IPS DF 4.7 (cell line): ENCODE results near the gene LYPD3.

Experiments used
- DNase-seq: peaks from one replicate; pipeline ENCODE4 v3.0.0-alpha.2; 2013; ENCODE audit warnings: low spot score; ENCODE audit errors: extremely low read depth

The LYPD3 gene

DNA sequence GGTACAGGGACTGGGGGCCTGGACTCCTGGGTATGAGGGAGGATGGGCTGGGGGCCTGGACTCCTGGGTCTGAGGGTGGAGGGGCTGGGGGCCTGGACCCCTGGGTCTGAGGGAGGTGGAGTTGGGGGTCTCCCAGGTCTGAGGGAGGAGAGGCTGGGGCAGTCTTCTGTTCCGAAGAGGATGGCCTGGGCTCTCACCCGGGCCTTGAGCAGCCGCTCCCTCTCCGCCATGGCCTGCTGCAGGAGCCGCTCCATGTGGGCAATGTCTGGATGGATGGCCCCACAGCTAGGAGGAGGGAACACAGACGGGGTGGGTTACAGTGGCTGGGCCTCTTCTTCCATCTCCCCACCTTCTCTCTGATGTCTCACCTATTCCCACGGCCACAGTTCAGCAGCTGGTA, 21.0 kb upstream of the LYPD3 start:
- no peak for DNase-seq

DNA sequence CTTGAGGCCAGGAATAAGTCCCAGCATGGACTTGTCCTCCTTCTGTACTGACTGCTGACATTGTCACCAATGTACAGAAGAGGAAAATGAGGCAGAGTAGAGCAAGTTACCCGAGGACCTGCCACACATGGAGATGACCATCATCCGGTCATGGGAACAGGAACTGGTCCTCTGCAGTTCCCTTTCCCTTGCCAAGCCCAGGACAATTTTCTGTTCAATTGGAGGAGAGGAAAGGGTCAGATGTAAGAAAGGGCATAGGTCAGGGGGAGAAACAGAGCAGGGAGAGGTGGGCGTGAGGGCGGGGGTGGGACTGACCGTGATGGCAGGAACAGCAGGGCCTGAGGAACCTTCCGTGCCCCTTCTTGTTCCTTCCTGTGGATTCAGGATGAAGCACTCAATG, 20.5 kb upstream of the LYPD3 start:
- DNase-seq, result no peak

DNA sequence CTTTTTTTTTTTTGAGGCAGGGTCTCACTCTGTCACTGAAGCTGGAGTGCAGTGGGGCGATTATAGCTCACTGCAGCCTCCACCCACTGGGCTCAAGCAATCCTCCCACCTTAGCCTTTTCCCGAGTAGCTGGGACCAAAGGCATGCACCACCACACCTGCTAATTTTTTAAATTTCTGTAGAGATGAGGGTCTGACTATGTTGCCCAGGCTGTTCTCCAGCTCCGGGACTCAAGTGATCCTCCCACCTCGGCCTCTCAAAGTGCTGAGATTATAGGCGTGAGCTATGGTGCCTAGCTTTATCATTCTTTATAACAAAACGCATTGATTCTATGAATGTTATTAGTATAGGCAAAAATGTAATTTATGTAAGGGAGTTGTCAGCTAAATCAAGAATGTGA, 17.9 kb upstream of the LYPD3 start:
- no peak for DNase-seq

DNA sequence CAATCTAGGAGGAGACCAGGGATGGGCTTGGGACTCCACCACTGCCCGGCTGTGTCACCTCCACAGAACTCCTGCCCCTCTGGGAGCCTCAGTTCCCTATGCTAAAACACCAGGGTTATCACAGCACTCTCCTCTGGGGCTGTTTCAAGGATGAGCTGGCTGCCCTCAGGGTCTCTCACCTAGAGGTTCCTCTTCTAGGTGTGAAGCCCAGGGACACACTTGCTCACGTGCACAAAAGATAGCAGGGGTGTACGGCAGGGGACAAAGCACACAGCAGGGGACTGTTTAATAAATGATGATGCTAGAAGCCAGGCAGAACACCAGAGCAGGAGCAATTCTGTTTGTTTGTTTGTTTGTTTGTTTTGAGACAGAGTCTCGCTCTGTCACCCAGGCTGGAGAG, 16.8 kb upstream of the LYPD3 start:
- no peak for DNase-seq

DNA sequence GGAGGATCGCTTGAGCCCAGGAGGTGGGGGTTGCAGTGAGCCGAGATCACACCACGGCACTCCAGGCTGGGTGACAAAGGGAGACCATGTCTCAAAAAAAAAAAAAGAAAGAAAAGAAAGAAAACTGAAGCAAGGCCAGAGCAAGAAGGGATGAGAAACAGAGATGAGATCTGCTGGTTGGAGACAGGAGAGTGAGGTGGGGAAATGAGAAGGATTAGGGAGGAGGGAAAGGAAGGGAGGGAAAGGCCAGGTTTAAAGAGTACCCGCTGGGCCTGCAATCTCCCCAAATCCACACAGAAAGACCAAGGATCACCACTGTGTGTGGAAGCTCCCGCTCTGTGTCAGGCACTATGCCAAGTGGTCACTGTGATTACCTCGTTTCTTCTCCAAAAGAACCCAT, 16.3 kb upstream of the LYPD3 start:
- DNase-seq, result no peak

DNA sequence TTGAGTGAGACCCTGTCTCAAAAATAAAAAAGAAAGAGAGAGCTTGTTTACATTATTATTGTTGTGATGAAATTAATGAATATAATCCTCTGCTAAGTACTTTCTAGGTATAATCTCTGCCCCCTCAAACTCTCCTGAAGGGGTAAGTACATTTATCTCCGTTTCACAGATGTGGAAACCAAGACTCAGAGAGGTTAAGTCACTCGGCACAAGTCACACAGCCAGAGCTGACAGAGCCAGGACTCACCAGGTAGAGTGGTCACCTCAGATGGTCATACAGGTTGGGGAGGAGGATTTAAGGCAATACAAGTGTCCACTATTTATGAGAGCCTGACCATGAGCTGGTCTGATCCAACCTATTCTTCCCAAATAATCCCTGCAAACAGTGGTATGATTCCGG, 15.2 kb upstream of the LYPD3 start:
- DNase-seq, result no peak

DNA sequence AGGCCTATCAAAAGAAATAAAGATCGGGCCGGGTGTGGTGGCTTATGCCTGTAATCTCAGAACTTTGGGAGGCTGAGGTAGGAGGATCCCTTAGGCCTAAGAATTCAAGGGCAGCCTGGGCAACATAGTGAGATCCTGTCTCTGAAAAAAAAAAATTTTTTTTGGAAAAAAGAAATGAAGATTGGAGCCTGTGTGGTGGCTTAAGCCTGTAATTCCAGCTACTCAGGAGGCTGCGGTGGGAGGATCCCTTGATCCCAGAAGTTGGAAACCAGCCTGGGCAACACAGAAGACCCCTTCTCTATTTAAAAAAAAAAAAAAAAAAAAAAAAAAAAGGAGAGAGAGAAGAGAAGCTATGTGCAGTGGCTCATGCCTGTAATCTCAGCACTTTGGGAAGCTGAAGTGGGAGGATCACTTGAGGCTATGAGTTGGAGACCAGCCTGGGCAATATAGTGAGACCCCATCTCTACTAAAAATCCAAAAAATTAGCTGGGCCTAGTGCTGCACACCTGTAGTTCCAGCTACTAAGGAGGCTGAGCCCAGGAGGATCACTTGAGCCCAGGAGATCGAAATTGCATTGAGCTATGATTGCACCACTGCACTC, 14.7 kb upstream of the LYPD3 start:
- DNase-seq, result no peak

DNA sequence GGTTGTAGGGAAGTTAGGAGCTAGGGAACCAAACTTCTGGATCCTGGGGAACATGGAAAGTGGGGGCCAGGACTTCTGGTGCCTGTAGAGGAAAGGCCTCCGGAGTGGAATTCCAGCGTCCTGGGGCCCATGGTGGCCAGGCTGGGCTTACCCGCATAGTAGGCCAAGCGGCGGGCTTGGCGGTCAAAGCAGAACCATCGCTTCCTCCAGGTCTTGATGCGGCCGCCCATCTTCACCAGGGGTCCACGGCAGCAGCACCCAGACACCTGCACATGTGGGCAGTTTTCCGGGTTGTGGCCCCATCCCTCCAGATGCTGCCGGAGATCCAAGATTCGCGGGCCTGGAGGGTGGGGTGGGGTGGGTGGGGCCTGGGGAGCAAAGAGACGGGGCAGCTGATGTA, 13.8 kb upstream of the LYPD3 start:
- DNase-seq, result no peak

DNA sequence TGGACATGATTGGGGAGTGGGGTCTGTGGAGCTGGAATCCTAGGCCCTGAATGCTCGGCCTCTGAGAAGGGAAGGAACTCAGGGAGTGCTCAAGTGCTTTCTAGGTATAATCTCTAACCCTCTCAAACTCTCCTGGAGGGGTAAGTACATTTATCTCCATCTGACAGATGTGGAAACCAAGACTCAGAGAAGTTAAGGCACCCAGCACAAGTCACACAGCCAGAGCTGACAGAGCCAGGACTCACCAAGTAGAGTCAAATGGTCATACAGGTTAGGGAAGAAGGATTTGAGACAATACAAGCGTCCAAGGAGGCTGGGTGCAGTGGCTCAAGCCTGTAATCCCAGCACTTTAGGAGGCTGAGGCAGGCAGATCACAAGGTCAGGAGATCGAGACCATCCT, 12.9 kb upstream of the LYPD3 start:
- no peak for DNase-seq

DNA sequence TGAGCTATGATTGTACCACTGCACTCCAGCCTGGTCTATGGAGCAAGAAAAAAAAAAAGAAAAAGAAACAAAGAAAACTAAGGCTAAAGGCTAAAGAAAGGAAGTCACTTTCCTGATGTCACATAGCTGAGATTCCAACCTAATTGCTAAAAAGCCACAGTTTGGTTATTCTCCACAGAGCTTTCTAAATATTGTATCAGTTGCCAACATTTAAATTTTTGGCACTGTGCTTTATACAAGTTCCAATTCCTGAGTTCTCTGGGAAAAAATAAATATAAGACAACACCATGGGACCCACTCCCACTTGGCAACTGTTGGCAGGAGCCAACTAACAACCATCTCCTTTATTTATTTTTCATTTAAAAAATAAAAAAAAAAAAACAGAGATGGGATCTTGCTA, 11.2 kb upstream of the LYPD3 start:
- DNase-seq, result no peak

DNA sequence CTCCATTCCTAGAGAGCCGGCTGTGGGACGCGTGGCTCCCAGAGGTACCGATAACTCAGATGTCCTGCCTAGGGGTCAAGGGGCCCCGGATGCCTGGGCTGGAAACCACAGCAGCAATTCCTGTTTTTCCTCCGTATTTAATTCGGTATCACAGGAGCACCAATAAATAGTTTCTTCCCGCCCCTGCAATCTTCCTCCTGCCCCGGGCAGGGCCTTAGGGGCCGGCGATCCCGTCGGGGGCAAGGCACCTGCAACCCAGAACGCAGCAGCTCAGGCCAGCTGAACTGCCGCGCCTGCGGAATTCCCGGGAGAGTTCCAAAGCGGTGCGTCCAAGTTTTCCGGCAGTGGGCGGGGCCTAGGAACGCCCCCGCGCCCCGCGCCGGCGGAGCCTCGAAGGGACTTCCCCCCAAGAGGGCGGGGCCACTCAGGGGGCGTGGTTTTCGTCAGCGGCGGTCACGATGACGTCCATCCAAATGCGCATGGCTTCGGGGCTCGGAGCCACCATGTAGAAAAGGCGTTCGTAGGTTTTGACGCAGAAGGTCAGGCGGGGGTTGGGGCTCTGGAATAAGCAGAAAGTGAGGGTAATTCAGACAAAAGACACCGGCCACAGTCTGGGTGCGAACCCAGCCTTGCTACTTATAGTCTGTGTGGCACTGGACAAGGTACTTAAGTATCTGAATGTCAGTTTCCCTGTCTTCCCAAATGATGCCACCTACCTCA, 9.7 kb upstream of the LYPD3 start:
- no peak for DNase-seq

DNA sequence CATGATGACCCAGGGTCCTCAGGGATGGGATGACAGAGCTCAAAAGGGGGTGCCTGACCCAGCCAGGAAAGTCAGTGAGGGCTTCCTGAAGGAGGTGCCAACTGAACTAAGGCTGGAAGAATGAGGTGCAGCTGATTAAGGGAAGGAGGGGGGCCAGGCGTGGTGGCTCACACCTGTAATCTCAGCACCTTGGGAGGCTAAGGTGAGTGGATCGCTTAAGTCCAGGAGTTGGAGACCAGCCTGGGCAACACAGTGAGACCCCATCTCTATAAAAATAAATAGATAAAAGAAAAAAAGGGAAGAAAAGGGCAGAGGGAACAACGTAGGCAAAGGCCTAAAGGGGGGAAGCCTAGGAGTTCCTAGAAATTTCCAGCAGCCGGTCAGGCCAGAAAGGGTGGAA, 9.1 kb upstream of the LYPD3 start:
- DNase-seq, result no peak

DNA sequence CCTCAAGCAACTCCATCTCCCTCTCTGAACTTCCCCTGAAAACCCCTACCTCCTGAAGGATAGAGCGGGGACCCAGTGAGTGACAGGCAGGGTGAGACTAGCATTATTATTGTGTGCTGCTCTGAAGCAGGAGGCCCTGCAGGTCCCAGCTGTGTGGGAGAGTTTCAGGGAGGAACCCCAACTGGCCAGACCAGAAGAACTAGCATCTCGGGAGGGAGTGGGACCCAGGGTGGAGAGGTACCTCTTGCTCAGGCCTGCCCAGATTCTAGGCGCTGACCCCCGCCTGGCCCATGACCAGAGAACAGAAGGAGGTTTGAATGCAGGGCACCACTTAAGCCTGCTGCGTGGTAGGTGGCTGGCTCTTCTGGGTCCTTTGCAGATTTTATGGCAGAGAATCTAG, 5.7 kb upstream of the LYPD3 start:
- no peak for DNase-seq

DNA sequence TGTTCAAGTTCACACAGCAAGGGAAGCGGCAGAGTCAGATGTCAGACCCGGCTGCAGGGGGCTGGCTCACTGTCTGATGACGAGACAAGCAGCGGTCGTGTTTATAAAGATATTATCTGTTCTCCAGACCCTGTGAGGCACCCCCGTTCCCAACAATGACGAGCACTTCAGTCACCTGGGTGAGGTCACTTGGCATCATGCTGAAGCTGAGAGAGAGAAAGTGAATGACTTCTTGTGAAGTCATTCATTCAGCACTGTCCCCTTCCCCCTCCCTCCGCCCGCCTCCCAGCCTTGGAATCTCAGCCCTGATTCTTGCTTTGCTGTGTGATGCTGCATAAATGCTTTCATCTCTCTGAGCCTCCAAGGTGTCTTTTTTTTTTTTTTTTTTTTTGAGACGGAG, 4.9 kb upstream of the LYPD3 start:
- no peak for DNase-seq

DNA sequence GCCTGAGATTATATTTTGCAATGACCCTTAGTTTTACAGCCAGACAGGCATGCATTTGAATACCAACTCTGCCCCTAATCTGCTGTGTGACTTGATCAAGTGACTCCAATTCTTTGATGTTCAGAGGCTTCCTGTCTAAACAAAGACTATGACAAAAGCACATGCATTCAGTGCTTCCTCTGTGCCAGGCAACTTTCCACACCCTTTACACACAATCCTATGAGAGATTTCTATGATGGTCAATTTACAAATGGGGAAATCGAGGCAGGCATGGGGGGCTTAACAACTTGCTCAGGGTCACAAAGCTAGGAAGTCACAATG, 3.7 kb upstream of the LYPD3 start:
- DNase-seq, result no peak

DNA sequence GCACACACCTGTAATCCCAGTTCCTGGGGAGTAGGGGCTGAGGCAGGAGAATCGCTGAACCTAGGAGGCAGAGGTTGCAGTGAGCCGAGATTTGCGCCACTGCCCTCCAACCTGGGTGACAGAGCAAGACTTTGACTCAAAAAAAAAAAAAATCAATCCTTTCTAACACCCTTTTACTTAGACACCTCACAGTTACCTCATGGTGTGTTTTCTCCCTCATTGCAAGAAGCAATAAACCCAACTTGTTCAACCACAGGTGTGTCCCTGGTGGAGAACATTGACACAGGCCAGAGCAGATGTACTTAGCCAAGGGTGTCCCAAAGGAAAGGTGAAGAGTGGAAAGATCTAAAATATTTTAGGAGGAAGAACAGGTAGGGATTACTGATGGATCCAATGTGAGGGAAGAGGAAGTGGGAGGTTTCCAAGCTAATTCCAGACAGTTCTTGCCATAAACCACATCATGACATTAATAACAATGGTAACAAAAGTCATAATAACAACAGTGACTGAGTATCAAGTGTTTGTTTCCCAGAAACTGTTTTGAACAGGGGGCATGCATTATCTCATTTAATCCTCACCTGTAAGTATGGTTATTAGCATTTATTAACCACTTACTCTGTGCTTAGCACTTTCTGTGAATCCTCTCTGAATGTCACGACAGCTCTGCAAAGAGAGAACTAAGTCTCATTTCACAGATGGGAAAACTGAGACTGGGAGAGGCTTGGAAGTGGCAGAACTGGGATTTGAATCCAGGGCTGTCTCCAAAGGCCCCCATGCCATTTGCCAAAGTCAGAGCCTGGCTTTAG, 3.1 kb upstream of the LYPD3 start:
- no peak for DNase-seq

DNA sequence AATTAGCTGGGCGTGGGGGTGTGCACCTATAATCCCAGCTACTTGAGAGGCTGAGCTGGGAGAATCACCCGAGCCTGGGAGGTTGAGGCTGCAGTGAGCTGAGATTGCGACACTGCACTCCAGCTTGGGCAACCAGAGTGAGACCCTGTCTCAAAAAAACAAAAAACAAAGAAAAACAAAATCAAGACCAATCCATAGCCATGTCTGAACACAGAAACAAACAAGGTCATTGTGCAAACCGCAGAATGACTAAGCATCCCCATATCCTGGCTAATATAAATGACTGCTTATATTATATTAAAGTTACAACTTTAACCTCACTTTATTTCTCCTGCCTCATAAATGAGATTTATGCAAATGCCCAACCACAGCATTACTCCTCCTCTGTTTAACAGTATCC, 2.3 kb upstream of the LYPD3 start:
- no peak for DNase-seq

DNA sequence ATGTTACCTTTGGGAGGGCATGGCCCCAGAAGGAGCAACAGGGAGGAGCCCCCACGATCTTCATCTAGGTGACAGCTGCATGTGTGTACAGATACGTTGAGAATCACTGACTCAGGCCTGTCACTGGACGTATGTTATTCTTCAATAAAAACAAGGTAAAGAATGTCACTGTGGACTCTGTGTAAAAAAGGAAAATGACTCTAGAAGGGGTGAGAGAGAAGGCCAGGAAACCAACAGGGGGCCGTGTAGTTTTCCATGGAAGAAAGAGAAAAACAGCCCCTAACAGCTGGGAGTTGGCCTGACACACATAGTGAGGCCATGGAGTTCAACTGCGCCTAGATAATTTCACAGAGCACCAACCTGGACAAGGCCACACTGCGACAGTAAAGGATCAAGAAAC, 1.9 kb upstream of the LYPD3 start:
- no peak for DNase-seq

DNA sequence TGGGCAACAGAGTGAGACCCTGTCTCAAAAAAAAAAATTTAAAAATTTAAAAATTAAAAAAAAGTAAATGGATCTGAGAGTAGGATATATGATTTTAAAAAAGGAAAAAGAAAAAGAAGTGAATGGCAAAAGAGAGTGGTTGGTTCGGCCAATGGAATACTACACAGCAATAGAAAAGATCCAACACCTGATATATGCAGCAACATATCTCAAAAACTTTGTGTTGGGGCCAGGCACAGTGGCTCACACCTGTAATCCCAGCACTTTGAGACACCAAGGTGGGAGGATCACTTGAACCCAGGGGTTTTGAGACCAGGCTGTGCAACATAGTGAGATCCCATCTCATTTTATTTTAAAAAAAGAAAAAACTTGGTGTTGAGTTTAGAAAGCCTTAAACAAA, 1.4 kb upstream of the LYPD3 start:
- no peak for DNase-seq

DNA sequence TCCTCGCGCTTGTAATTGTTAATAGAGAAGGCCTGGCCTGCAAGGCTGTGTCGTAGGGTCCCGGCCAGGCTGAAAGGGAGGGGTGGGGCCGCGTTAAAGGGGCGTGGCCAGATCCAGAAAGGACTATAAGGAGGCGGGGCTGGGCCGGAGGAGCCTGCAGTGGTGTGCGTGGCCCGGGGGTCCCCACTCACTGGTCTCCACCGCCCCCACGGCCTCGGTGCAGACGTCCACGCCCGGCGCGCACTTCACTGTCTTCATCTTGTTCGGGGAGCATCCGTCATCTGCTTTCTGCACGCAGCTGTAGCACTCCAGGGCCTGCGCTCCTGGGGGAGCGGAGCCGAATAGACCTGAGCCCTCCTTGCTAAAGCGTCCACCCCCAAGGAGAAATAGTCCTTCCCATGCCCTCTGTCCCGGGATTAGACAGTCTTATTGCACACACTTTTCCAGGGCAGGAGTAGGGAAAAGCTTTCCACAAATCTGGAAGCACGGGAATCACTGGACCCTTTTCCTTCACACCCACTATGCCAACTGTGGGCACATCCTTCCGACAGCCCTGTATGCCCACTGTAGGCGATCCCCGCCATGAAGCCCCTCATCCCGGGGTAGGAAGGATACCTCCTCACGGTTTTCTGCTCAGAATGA, 1.2 kb downstream of the LYPD3 start:
- no peak for DNase-seq

DNA sequence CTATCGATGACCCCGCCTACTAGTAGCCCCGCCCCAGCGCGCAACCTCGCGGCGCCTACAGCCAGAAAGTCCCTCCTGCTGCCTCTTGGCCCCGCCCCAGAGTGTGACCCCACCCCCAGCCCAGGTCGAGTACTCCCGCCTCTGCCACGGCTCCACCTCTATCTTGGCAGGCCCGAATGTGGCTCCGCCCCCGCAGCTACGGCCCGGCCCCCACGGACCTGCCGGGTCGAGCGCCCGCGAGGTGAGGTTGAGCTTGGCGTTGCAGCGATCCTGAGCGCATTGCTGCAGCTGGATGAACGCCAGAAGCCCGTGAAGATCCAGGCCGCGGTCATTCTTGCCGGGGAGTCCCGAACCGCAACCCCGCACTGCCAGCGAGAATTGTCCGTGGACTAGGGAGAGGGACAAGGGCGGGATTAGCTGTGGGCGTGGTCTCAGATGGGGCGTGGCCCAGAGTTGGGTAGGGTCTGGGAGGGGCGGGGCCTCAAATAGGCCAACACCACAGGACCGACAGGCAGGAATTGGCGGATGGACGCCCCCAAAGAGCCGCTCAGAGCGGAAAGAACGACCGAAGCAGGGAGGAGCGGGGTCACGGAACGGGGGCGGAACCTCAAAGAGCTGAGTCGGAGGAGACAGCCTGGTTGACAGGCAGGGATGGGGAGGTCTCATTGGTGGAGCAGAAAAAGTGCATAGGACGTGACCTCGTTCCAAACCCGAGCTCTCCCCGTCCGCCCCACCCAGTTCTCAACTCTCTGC, 1.9 kb downstream of the LYPD3 start:
- DNase-seq, result no peak
